Measurements from ENCODE around the gene UBE2U. TPM values are rescaled to one million over a fixed set of nuclear protein-coding genes. Genes with fewer than 3 reads are reported as not detected.
A peak's percentile ranks its signal among the peaks of the same experiment; 100 is the strongest.

Gene UBE2U
- total RNA-seq, 4 donors from 2014 or later, result not detected

GRCh38 chr1:64186138-64186897 is 17.1 kb upstream of the UBE2U start:
- in situ Hi-C loops (cut with MboI; ENCODE audit: low sequenced_read_pairs in 4 of 4), result no loop called here
- no peak for DNase-seq
- TF ChIP-seq CTCF (IDR thresholded peaks at IDR 0.05 in 4 of 5, conservative IDR thresholded peaks at IDR 0.05 in 1 of 5) (no peak), POLR2A (IDR thresholded peaks at IDR 0.05) (no peak)

DNA sequence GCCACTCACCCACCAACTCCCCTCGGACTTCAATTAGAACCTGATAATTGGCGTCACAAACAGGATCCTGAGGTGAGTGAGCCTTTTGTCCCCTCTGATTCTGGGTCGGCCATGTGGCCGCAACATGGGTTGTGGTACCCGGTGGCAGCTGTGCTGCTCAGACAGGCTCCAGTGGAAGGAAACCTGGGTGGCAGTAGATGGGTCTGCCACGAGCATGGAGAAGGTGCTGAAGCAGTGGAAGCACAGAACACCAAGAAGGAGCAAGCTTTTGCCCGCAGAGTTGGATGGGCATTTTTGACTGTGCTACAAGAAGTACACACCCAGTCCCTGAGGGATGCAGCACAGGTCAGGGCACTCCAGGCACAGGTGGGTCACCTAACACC is 16.5 kb upstream of the UBE2U start:
- H3K27me3 ChIP-seq, result no peaks in the 10 kb centered on the region
- no peaks in the 10 kb centered on the region for H3K9me3 ChIP-seq
- no peak for ATAC-seq
- no peaks in the 10 kb centered on the region for H3K36me3 ChIP-seq
- no peak overlapping the region for H3K4me3 ChIP-seq
- H3K27ac ChIP-seq, result no peak overlapping the region
- intact Hi-C loops (cut with DNase I; ENCODE audit: low total_unique reads), result no loop called here
- in situ Hi-C loops (cut with MboI; ENCODE audit: low sequenced_read_pairs in 4 of 4), result no loop called here
- H3K4me1 ChIP-seq, result peaks cover 5 to 10% of the 10 kb centered on the region in 2 donors
- no peak for TF ChIP-seq POLR2A (IDR thresholded peaks at IDR 0.05)
- TF ChIP-seq CTCF (IDR thresholded peaks at IDR 0.05 in 4 of 5, conservative IDR thresholded peaks at IDR 0.05 in 1 of 5), result no peak
- DNase-seq, result no peak

More at GRCh38 chr1:64186138-64186897, 17.1 kb upstream of the UBE2U start:
- Histone ChIP-seq H3K4me1 (peaks cover 5 to 10% of the 10 kb centered on the region in 2 donors), H3K27me3 (no peaks in the 10 kb centered on the region), H3K27ac (no peak overlapping the region), H3K9me3 (no peaks in the 10 kb centered on the region), H3K36me3 (no peaks in the 10 kb centered on the region), H3K4me3 (no peak overlapping the region)
- ATAC-seq, result peak in 1 of 2 donors; percentile 38
- intact Hi-C loops (cut with DNase I; ENCODE audit: low total_unique reads), result no loop called here

GRCh38 chr1:64187646-64188045 is 15.8 kb upstream of the UBE2U start:
- H3K9me3 ChIP-seq, result no peaks in the 10 kb centered on the region
- peaks cover 5 to 10% of the 10 kb centered on the region in 2 donors for H3K4me1 ChIP-seq
- no peaks in the 10 kb centered on the region for H3K27me3 ChIP-seq
- intact Hi-C loops (cut with DNase I; ENCODE audit: low total_unique reads) (no loop called here), in situ Hi-C loops (cut with MboI; ENCODE audit: low sequenced_read_pairs in 4 of 4) (no loop called here)
- TF ChIP-seq CTCF (IDR thresholded peaks at IDR 0.05 in 4 of 5, conservative IDR thresholded peaks at IDR 0.05 in 1 of 5) (no peak), POLR2A (IDR thresholded peaks at IDR 0.05) (no peak)
- H3K27ac ChIP-seq, result no peak overlapping the region
- no peaks in the 10 kb centered on the region for H3K36me3 ChIP-seq
- DNase-seq (no peak), ATAC-seq (no peak)
- H3K4me3 ChIP-seq, result no peak overlapping the region

- no peaks in the 10 kb centered on the region for H3K36me3 ChIP-seq
- ATAC-seq (no peak), DNase-seq (no peak)
- no peak overlapping the region for H3K27ac ChIP-seq
- H3K27me3 ChIP-seq, result no peaks in the 10 kb centered on the region
- H3K9me3 ChIP-seq, result no peaks in the 10 kb centered on the region
- H3K4me1 ChIP-seq, result no peaks in the 10 kb centered on the region
- H3K4me3 ChIP-seq, result no peak overlapping the region
- intact Hi-C loops (cut with DNase I; ENCODE audit: low total_unique reads), result no loop called here
- in situ Hi-C loops (cut with MboI; ENCODE audit: low sequenced_read_pairs in 4 of 4), result no loop called here
- TF ChIP-seq CTCF (IDR thresholded peaks at IDR 0.05 in 4 of 5, conservative IDR thresholded peaks at IDR 0.05 in 1 of 5) (no peak), POLR2A (IDR thresholded peaks at IDR 0.05) (no peak)
Measured at GRCh38 chr1:64192290-64192689, 11.1 kb upstream of the UBE2U start.
